Ovary (tissue), 3 donors: ENCODE measurements around the gene CLBA1.

Source experiments
- EP300 ChIP-seq: sonication (generic); formaldehyde crosslinking; IDR thresholded peaks from one replicate; pipeline ENCODE4 v1.6.1; 2017; ENCODE audit warnings: antibody characterized with exemption
- POLR2A ChIP-seq: fragments of 450-650 bp; IDR thresholded peaks from one replicate; pipeline ENCODE4 v1.6.1; 2017; ENCODE audit warnings: antibody characterized with exemption, mild to moderate bottlenecking, moderate library complexity
- TF ChIP-seq, protein P1 (sequence below), 3 donors: fragments of 450-650 bp in 2 of 3; fragments of 200-600 bp in 1 of 3; IDR thresholded peaks; one replicate each; pipeline versions ENCODE4 v1.5.1 to v1.8.0; 2016 to 2022; ENCODE audit warnings: antibody characterized with exemption in 3 of 3, mild to moderate bottlenecking in 1 of 3
- donor health status: DM: no; HTN: no; CAD: no.

DNA sequence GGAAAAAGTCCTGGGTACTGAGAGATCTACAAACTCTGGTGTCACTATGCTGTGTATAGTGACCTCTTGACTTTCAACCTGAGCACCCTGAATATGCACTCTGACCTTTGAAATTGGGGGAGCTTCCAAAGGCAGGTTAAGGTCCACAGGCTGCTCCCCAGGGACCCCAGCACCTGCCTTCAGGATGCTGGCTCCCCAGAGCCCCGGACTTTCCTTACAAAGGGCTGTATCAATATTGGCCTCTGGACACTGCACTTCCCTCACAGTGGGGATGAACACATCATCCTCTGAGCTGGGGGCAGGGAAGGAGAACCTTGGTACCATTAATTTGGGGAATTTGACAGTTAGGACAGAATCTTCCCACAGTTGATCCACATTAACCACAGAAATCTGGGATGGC is 46.6 kb upstream of the CLBA1 start:
- TF ChIP-seq, protein P1, sequence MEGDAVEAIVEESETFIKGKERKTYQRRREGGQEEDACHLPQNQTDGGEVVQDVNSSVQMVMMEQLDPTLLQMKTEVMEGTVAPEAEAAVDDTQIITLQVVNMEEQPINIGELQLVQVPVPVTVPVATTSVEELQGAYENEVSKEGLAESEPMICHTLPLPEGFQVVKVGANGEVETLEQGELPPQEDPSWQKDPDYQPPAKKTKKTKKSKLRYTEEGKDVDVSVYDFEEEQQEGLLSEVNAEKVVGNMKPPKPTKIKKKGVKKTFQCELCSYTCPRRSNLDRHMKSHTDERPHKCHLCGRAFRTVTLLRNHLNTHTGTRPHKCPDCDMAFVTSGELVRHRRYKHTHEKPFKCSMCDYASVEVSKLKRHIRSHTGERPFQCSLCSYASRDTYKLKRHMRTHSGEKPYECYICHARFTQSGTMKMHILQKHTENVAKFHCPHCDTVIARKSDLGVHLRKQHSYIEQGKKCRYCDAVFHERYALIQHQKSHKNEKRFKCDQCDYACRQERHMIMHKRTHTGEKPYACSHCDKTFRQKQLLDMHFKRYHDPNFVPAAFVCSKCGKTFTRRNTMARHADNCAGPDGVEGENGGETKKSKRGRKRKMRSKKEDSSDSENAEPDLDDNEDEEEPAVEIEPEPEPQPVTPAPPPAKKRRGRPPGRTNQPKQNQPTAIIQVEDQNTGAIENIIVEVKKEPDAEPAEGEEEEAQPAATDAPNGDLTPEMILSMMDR (IDR thresholded peaks at IDR 0.05), result no peak
- no peak for TF ChIP-seq POLR2A
- no peak for TF ChIP-seq EP300
